Peyer's patch (tissue), 4 donors: ENCODE measurements around the gene KBTBD12.

Experiments
- POLR2A ChIP-seq, 2 donors: fragments of 450-650 bp; IDR thresholded peaks; one replicate each; pipeline ENCODE4 v1.5.1; 2017; ENCODE audit warnings: antibody characterized with exemption in 2 of 2, mild to moderate bottlenecking in 2 of 2, moderate library complexity in 2 of 2
- TF ChIP-seq, protein P1 (sequence below), 6 experiments: fragments of 450-650 bp in 4 of 6; fragments of 200-600 bp in 2 of 6; sonication (generic) in 1 of 6; IDR thresholded peaks; one replicate each; pipeline ENCODE4 v1.5.1; 2017 to 2019; ENCODE audit warnings: antibody characterized with exemption in 6 of 6, mild to moderate bottlenecking in 3 of 6, moderate library complexity in 1 of 6

DNA sequence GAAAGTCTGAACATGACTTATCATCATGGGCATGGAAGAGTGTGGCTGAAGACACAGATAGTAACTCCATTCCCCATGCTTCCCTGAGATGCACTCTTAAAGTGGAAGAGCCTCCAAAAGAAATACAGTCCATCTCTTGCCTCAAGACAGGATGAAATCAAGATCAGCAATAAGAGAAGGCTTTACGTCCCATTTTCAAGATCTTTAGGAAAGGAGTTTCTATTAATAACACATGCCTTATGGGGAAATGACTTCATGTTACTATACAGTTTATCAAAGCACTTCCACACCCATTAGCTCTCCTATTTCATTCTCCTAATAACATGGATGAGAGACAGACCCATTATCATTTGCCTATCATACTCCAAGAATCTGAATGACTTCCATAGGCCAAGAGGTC lies 6.1 kb upstream of the KBTBD12 start:
- TF ChIP-seq, protein P1, sequence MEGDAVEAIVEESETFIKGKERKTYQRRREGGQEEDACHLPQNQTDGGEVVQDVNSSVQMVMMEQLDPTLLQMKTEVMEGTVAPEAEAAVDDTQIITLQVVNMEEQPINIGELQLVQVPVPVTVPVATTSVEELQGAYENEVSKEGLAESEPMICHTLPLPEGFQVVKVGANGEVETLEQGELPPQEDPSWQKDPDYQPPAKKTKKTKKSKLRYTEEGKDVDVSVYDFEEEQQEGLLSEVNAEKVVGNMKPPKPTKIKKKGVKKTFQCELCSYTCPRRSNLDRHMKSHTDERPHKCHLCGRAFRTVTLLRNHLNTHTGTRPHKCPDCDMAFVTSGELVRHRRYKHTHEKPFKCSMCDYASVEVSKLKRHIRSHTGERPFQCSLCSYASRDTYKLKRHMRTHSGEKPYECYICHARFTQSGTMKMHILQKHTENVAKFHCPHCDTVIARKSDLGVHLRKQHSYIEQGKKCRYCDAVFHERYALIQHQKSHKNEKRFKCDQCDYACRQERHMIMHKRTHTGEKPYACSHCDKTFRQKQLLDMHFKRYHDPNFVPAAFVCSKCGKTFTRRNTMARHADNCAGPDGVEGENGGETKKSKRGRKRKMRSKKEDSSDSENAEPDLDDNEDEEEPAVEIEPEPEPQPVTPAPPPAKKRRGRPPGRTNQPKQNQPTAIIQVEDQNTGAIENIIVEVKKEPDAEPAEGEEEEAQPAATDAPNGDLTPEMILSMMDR (IDR thresholded peaks at IDR 0.05): no peak
- TF ChIP-seq POLR2A (IDR thresholded peaks at IDR 0.05): no peak
